ENCODE results near the gene PCNX2.
A peak's percentile ranks its signal among the peaks of the same experiment; 100 is the strongest.

PCNX2 gene

GRCh38 chr1:233061265-233061664, 234.3 kb downstream of the PCNX2 start:
- no peak overlapping the region for H3K4me3 ChIP-seq (ENCODE audit: low read length)
- no peaks in the 10 kb centered on the region for H3F3A ChIP-seq (ENCODE audit: insufficient read depth, low read length)
- no peaks in the 10 kb centered on the region for H3K4me1 ChIP-seq (ENCODE audit: low read length)
- no peaks in the 10 kb centered on the region for H3K79me2 ChIP-seq (ENCODE audit: low read length)
- no peaks in the 10 kb centered on the region for H4K20me1 ChIP-seq (ENCODE audit: insufficient read depth, low read length)
- no peak overlapping the region for H2AFZ ChIP-seq (ENCODE audit: low read length)
- H3K27ac ChIP-seq (ENCODE audit: low read length) = no peak overlapping the region
- no peaks in the 10 kb centered on the region for H3K9me3 ChIP-seq (replicated peaks; ENCODE audit: insufficient read depth, low read length)
- H3K9me2 ChIP-seq (replicated peaks; ENCODE audit: insufficient read depth, low read length) = no peaks in the 10 kb centered on the region
- no peak for DNase-seq
- no peak overlapping the region for H3K4me2 ChIP-seq (ENCODE audit: low read depth, low read length)
- H3K36me3 ChIP-seq (replicated peaks; ENCODE audit: insufficient read depth, low read length) = no peaks in the 10 kb centered on the region
- no peaks in the 10 kb centered on the region for H3K27me3 ChIP-seq (replicated peaks; ENCODE audit: insufficient read depth, low read length)
- TF ChIP-seq EZH2phosphoT487 (IDR thresholded peaks at IDR 0.05; ENCODE audit: low read length) = no peak
- TF ChIP-seq EZH2 (optimal IDR thresholded peaks at IDR 0.05; ENCODE audit: low read depth, low read length) = no peak
- TF ChIP-seq, protein P1, sequence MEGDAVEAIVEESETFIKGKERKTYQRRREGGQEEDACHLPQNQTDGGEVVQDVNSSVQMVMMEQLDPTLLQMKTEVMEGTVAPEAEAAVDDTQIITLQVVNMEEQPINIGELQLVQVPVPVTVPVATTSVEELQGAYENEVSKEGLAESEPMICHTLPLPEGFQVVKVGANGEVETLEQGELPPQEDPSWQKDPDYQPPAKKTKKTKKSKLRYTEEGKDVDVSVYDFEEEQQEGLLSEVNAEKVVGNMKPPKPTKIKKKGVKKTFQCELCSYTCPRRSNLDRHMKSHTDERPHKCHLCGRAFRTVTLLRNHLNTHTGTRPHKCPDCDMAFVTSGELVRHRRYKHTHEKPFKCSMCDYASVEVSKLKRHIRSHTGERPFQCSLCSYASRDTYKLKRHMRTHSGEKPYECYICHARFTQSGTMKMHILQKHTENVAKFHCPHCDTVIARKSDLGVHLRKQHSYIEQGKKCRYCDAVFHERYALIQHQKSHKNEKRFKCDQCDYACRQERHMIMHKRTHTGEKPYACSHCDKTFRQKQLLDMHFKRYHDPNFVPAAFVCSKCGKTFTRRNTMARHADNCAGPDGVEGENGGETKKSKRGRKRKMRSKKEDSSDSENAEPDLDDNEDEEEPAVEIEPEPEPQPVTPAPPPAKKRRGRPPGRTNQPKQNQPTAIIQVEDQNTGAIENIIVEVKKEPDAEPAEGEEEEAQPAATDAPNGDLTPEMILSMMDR (IDR thresholded peaks at IDR 0.05; ENCODE audit: low read length) = no peak
- no peak overlapping the region for H3K9ac ChIP-seq (ENCODE audit: low read length)

- no peak overlapping the region for H3K27ac ChIP-seq (ENCODE audit: low read length)
- TF ChIP-seq EZH2phosphoT487 (IDR thresholded peaks at IDR 0.05; ENCODE audit: low read length) = no peak
- TF ChIP-seq, protein P1 (IDR thresholded peaks at IDR 0.05; ENCODE audit: low read length) = no peak
- TF ChIP-seq EZH2 (optimal IDR thresholded peaks at IDR 0.05; ENCODE audit: low read depth, low read length) = no peak
- H3K4me3 ChIP-seq (ENCODE audit: low read length) = no peak overlapping the region
- DNase-seq = no peak
- H2AFZ ChIP-seq (ENCODE audit: low read length) = no peak overlapping the region
- H3K9me3 ChIP-seq (replicated peaks; ENCODE audit: insufficient read depth, low read length) = no peaks in the 10 kb centered on the region
- H4K20me1 ChIP-seq (ENCODE audit: insufficient read depth, low read length) = no peaks in the 10 kb centered on the region
- H3F3A ChIP-seq (ENCODE audit: insufficient read depth, low read length) = no peaks in the 10 kb centered on the region
- no peaks in the 10 kb centered on the region for H3K27me3 ChIP-seq (replicated peaks; ENCODE audit: insufficient read depth, low read length)
- no peaks in the 10 kb centered on the region for H3K79me2 ChIP-seq (ENCODE audit: low read length)
- H3K36me3 ChIP-seq (replicated peaks; ENCODE audit: insufficient read depth, low read length) = no peaks in the 10 kb centered on the region
- H3K4me2 ChIP-seq (ENCODE audit: low read depth, low read length) = no peak overlapping the region
- H3K9me2 ChIP-seq (replicated peaks; ENCODE audit: insufficient read depth, low read length) = no peaks in the 10 kb centered on the region
- H3K9ac ChIP-seq (ENCODE audit: low read length) = no peak overlapping the region
- no peaks in the 10 kb centered on the region for H3K4me1 ChIP-seq (ENCODE audit: low read length)
Observed at GRCh38 chr1:233060461-233060994, 235.0 kb downstream of the PCNX2 start.

- H3K9me3 ChIP-seq (replicated peaks; ENCODE audit: insufficient read depth, low read length) = no peaks in the 10 kb centered on the region
Observed at GRCh38 chr1:233057836-233058235, 237.7 kb downstream of the PCNX2 start.

More at GRCh38 chr1:233057836-233058235, 237.7 kb downstream of the PCNX2 start:
- H4K20me1 ChIP-seq (ENCODE audit: insufficient read depth, low read length) = no peaks in the 10 kb centered on the region
- no peak overlapping the region for H3K27ac ChIP-seq (ENCODE audit: low read length)
- no peaks in the 10 kb centered on the region for H3F3A ChIP-seq (ENCODE audit: insufficient read depth, low read length)
- no peaks in the 10 kb centered on the region for H3K36me3 ChIP-seq (replicated peaks; ENCODE audit: insufficient read depth, low read length)
- no peaks in the 10 kb centered on the region for H3K9me2 ChIP-seq (replicated peaks; ENCODE audit: insufficient read depth, low read length)
- H3K4me1 ChIP-seq (ENCODE audit: low read length) = no peaks in the 10 kb centered on the region
- no peak overlapping the region for H3K4me2 ChIP-seq (ENCODE audit: low read depth, low read length)
- DNase-seq = peak; percentile 30
- no peaks in the 10 kb centered on the region for H3K27me3 ChIP-seq (replicated peaks; ENCODE audit: insufficient read depth, low read length)
- H3K79me2 ChIP-seq (ENCODE audit: low read length) = no peaks in the 10 kb centered on the region
- no peak overlapping the region for H3K4me3 ChIP-seq (ENCODE audit: low read length)
- H2AFZ ChIP-seq (ENCODE audit: low read length) = no peak overlapping the region
- no peak for TF ChIP-seq EZH2 (optimal IDR thresholded peaks at IDR 0.05; ENCODE audit: low read depth, low read length)
- no peak for TF ChIP-seq EZH2phosphoT487 (IDR thresholded peaks at IDR 0.05; ENCODE audit: low read length)
- TF ChIP-seq, protein P1 (IDR thresholded peaks at IDR 0.05; ENCODE audit: low read length) = no peak
- no peak overlapping the region for H3K9ac ChIP-seq (ENCODE audit: low read length)
